Colonic mucosa (tissue), 4 donors: Measurements from ENCODE around the gene P2RX1. TPM values are rescaled to one million over a fixed set of nuclear protein-coding genes. Genes with fewer than 3 reads are reported as not detected.

Source experiments
- DNase-seq: peaks from one replicate; pipeline ENCODE4 v3.0.0-alpha.2; 2020
- H3K27ac ChIP-seq: fragments of 200-600 bp; one replicate; pipeline ENCODE4 v1.8.0; 2021
- H3K27me3 ChIP-seq: fragments of 200-600 bp; one replicate; pipeline ENCODE4 v1.8.0; 2021
- H3K36me3 ChIP-seq: fragments of 200-600 bp; one replicate; pipeline ENCODE4 v1.8.0; 2021
- H3K4me1 ChIP-seq: fragments of 200-600 bp; one replicate; pipeline ENCODE4 v1.8.0; 2021; ENCODE audit warnings: mild to moderate bottlenecking
- H3K4me3 ChIP-seq: fragments of 200-600 bp; one replicate; pipeline ENCODE4 v1.8.0; 2021
- H3K9ac ChIP-seq, 2 donors: one replicate each; pipeline ENCODE4 v1.7.0; 2013; ENCODE audit warnings: control low read depth in 2 of 2, low read depth in 2 of 2, low read length in 2 of 2
- H3K9me3 ChIP-seq: fragments of 200-600 bp; one replicate; pipeline ENCODE4 v1.8.0; 2021
- CTCF ChIP-seq: fragments of 200-600 bp; IDR thresholded peaks from one replicate; pipeline ENCODE4 v1.8.0; 2022; ENCODE audit warnings: antibody characterized with exemption, mild to moderate bottlenecking
- intact Hi-C: fragments of 100-400 bp; cut with DNase I; formaldehyde crosslinking; loops from one replicate; pipeline ENCODE4 v1.14.1; 2022
- total RNA-seq, 2 donors: library from RNA; stranded (reverse); fragmentation: NEBNext Ultra II Directional in 1 of 2; extraction: Animal tissue kit (Norgen Biotek cat#: 25700) in 1 of 2; gene quantifications; one replicate each; pipeline ENCODE4 v1.2.1, GENCODE V29; 2021
- donor health status: healthy.
- donor health status: DM: no; HTN: no; CAD: no.
- donor health status: DM: no; HTN: no; CAD: no.

P2RX1 gene
- total RNA-seq, 2 donors from 2014 or later = 2.7 to 4.8 TPM

DNA sequence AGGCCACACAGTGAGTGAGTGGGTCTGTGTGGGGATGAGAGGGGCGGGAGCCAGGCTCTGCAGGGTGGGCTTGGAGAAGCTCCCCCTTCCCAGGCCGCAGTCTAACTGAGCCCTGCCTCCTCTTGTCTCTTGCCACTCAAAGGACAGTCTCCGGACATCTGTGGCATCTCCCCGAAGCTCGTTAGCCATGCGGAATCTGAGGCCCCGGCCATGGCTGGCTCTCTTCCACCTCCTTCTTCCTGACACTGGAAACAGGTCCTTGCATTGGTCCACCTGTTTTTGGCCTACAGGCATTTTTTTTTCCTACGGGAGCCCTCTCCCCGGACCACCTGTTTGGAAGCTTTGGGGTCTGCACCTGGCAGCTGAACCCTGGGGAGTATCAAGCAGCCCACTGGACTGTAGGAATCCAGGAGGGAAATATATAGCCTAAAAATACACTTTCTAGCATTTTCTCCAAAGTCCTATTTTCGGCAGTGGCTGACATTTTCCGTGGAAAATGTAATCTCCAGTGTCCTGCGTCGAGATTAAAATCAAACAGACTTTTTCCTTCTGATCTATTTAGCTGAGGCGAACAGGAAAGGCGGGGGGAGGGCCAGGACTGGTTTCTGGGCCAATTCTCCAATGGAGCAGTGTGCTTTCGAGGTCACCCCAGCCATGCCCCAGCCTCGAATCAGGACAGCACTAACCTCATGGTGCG lies 38.9 kb upstream of the P2RX1 start:
- Histone ChIP-seq H3K27ac (no peak overlapping the region), H3K9me3 (no peaks in the 10 kb centered on the region), H3K27me3 (no peaks in the 10 kb centered on the region), H3K36me3 (peaks cover 5% of the 10 kb centered on the region), H3K4me3 (no peak overlapping the region), H3K9ac (no peak overlapping the region), H3K4me1 (peaks cover 10% of the 10 kb centered on the region)
- intact Hi-C loops = no loop called here
- DNase-seq = no peak
- TF ChIP-seq CTCF = no peak

GRCh38 chr17:3954086-3954485 lies 37.8 kb upstream of the P2RX1 start:
- Histone ChIP-seq H3K9me3 (no peaks in the 10 kb centered on the region), H3K9ac (no peak overlapping the region), H3K27me3 (no peaks in the 10 kb centered on the region), H3K36me3 (peaks cover 10% of the 10 kb centered on the region), H3K4me3 (no peak overlapping the region), H3K4me1 (no peaks in the 10 kb centered on the region), H3K27ac (no peak overlapping the region)
- intact Hi-C loops = no loop called here
- TF ChIP-seq CTCF = no peak
- DNase-seq = no peak

GRCh38 chr17:3953542-3953941 lies 37.3 kb upstream of the P2RX1 start:
- intact Hi-C loops = no loop called here
- no peak for TF ChIP-seq CTCF
- DNase-seq = no peak

GRCh38 chr17:3952186-3952585 lies 35.9 kb upstream of the P2RX1 start:
- no peak for DNase-seq
- no peak overlapping the region for H3K4me3 ChIP-seq
- H3K9ac ChIP-seq = no peak overlapping the region
- intact Hi-C loops = no loop called here
- H3K4me1 ChIP-seq = no peaks in the 10 kb centered on the region
- H3K27me3 ChIP-seq = no peaks in the 10 kb centered on the region
- H3K36me3 ChIP-seq = peaks cover 10% of the 10 kb centered on the region
- no peak for TF ChIP-seq CTCF
- H3K9me3 ChIP-seq = no peaks in the 10 kb centered on the region
- no peak overlapping the region for H3K27ac ChIP-seq

More at GRCh38 chr17:3953542-3953941, 37.3 kb upstream of the P2RX1 start:
- Histone ChIP-seq H3K4me3 (no peak overlapping the region), H3K9me3 (no peaks in the 10 kb centered on the region), H3K4me1 (no peaks in the 10 kb centered on the region), H3K27me3 (no peaks in the 10 kb centered on the region), H3K36me3 (peaks cover 10% of the 10 kb centered on the region), H3K27ac (no peak overlapping the region), H3K9ac (no peak overlapping the region)

DNA sequence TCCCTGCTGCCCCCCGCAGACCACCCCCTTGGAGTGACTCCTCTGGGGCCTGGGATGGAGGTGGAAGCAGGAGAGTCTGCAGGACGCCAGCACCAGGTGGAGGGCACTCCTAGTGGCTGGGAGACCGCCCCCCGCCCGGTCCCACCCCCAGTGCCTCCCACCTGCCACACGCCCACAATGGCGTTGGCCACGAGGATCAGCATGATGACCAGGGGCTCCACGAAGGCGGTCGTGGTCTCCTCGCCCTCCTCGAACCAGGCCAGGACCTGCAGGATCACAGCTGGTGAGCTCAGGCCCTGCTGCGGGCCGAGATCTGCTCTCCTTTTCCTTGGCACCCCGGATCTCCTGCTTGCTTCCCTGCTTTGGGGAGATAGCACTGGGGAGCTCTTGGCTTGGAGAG lies 35.2 kb upstream of the P2RX1 start:
- Histone ChIP-seq H3K4me1 (no peaks in the 10 kb centered on the region), H3K9me3 (no peaks in the 10 kb centered on the region), H3K27ac (no peak overlapping the region), H3K27me3 (no peaks in the 10 kb centered on the region), H3K9ac (no peak overlapping the region), H3K36me3 (peaks cover 10% of the 10 kb centered on the region), H3K4me3 (no peak overlapping the region)
- intact Hi-C loops = no loop called here
- no peak for DNase-seq
- TF ChIP-seq CTCF = no peak
